Measurements from ENCODE around the gene DDX21.

The DDX21 gene

DNA sequence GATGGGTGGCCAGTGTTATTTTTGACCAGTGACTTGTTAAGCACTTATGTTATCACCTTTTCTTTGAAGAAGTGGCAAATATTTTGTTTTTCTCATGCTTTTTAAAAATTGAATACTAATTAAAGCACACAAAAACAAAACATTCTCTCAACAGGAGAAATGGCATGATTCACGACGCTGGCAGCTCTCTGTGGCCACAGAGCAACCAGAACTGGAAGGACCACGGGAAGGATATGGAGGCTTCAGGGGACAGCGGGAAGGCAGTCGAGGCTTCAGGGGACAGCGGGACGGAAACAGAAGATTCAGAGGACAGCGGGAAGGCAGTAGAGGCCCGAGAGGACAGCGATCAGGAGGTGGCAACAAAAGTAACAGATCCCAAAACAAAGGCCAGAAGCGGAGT lies 26.4 kb downstream of the DDX21 start:
- H3K36me3 ChIP-seq (ENCODE audit: control insufficient read depth, insufficient read depth, low read length): peaks cover 24% of the 10 kb centered on the region
- H3K4me3 ChIP-seq (ENCODE audit: insufficient read depth, low read depth, low read length): no peak overlapping the region

DNA sequence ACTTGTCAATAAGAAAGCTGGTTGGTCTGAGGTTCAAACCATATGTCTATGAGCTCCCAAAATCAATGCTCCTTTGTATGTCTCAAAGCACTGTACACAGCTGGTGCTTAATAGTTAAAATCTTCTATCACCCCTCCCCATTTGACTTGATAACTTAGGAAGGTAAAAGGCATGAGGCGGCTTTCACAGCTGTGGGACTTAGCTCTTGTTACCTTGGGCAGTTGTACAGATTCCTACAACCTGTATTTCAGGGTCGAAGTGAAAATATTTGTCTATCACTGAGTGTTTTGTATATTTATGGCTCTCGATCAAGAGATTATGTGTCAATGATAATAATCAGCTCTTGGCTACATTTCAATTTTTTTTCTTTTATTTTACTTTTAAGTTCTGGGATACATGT lies 31.6 kb downstream of the DDX21 start:
- no peak overlapping the region for H3K4me3 ChIP-seq (ENCODE audit: insufficient read depth, low read depth, low read length)
- no peaks in the 10 kb centered on the region for H3K27me3 ChIP-seq (ENCODE audit: control insufficient read depth, insufficient read depth, low read length, poor library complexity, severe bottlenecking)
- H3K9me3 ChIP-seq (ENCODE audit: control insufficient read depth, low read length): no peaks in the 10 kb centered on the region
- WGBS, 2 experiments: 94 to 96% methylated on average over 3 of the region's 3 CpGs
- peaks cover 9% of the 10 kb centered on the region for H3K36me3 ChIP-seq (ENCODE audit: control insufficient read depth, insufficient read depth, low read length)
- no peak overlapping the region for H3K27ac ChIP-seq (ENCODE audit: insufficient read depth, low read depth, low read length, poor library complexity, severe bottlenecking)
- peaks cover 4% of the 10 kb centered on the region for H3K4me1 ChIP-seq (ENCODE audit: control insufficient read depth, insufficient read depth, low read length)

More for the DNA sequence above, 26.4 kb downstream of the DDX21 start:
- WGBS, 2 experiments: 97% methylated on average over 11 of the region's 11 CpGs
- no peaks in the 10 kb centered on the region for H3K27me3 ChIP-seq (ENCODE audit: control insufficient read depth, insufficient read depth, low read length, poor library complexity, severe bottlenecking)
- no peaks in the 10 kb centered on the region for H3K9me3 ChIP-seq (ENCODE audit: control insufficient read depth, low read length)
- no peaks in the 10 kb centered on the region for H3K4me1 ChIP-seq (ENCODE audit: control insufficient read depth, insufficient read depth, low read length)
- no peak overlapping the region for H3K27ac ChIP-seq (ENCODE audit: insufficient read depth, low read depth, low read length, poor library complexity, severe bottlenecking)

DNA sequence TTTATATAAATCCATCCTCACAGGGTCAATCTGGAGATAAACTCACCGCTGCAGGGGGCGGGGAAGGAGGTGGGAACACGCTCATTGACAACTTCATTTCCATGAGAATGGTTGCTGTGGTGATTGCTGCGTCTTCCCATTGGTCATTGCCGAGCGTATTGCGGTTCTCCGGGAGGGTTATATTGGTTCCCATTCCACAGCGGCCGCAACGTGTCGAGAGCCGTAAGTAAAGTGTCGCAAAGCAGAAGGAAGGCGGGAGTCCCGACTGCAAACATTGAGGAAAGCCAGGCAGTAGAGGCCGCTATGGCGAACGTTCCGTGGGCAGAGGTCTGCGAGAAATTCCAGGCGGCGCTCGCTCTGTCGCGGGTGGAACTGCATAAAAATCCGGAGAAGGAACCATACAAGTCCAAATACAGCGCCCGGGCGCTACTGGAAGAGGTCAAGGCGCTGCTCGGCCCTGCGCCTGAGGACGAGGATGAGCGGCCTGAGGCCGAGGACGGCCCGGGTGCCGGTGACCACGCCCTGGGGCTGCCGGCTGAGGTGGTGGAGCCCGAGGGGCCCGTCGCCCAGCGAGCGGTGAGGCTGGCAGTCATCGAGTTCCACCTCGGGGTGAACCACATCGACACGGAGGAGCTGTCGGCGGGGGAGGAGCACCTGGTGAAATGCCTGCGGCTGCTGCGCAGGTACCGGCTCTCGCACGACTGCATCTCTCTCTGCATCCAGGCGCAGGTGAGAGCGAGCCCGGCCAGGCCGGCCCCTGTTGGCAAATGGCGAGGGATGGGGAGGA lies 32.8 kb downstream of the DDX21 start, which contains the start of gene KIFBP:
Gene KIFBP (plus strand): TSS at position 274 of the 787 bp plus-strand sequence. CDS start 30 bp downstream, at position 304.
- peak within 1 kb of the TSS; percentile 98 for H3K4me3 ChIP-seq (ENCODE audit: insufficient read depth, low read depth, low read length)
- H3K36me3 ChIP-seq (ENCODE audit: control insufficient read depth, insufficient read depth, low read length): peaks cover 8% of the 10 kb centered on the region
- no peaks in the 10 kb centered on the region for H3K27me3 ChIP-seq (ENCODE audit: control insufficient read depth, insufficient read depth, low read length, poor library complexity, severe bottlenecking)
- no peaks in the 10 kb centered on the region for H3K9me3 ChIP-seq (ENCODE audit: control insufficient read depth, low read length)
- H3K27ac ChIP-seq (ENCODE audit: insufficient read depth, low read depth, low read length, poor library complexity, severe bottlenecking): peak within 1 kb of the TSS; percentile 38
- 0% methylated on average over 62 of the region's 62 CpGs for WGBS, 2 experiments
- H3K4me1 ChIP-seq (ENCODE audit: control insufficient read depth, insufficient read depth, low read length): peaks cover 4% of the 10 kb centered on the region

DNA sequence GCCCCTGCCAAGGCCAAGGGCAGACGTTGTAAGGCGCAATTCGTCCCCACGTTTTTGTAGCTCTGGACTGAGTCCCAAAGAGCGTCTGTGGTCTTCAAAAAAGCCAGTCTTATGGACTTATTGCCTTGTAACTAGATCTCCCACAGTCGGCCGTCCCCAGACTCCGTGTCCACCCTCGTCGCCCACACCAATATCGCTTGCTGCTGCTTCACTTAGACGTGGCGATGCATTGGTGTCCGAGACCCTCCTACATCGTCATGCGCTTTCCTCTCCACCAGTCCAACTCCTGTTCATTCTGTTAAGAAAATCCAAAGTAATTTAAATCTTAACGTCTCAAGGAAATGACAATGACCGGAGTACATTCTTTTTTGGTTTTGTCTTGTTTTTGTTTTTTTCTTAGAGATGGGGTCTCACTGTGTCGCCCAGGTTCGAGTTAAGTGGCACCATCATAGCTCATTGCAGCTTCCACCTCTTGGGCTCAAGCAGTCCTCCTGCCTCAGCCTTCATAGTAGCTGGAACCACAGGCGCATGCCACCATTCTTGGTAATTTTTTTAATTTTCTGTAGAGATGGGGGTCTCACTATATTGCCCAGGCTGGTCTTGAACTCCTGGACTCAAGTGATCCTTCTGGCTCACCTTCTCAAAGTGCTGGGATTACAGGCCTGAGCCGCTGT lies 33.5 kb downstream of the DDX21 start:
- Histone ChIP-seq H3K27ac (ENCODE audit: insufficient read depth, low read depth, low read length, poor library complexity, severe bottlenecking) (no peak overlapping the region), H3K4me1 (ENCODE audit: control insufficient read depth, insufficient read depth, low read length) (peaks cover 4% of the 10 kb centered on the region), H3K27me3 (ENCODE audit: control insufficient read depth, insufficient read depth, low read length, poor library complexity, severe bottlenecking) (no peaks in the 10 kb centered on the region), H3K36me3 (ENCODE audit: control insufficient read depth, insufficient read depth, low read length) (peaks cover 8% of the 10 kb centered on the region), H3K4me3 (ENCODE audit: insufficient read depth, low read depth, low read length) (peak overlapping the region; percentile 98), H3K9me3 (ENCODE audit: control insufficient read depth, low read length) (no peaks in the 10 kb centered on the region)
- 28% methylated on average over 22 of the region's 22 CpGs for WGBS, 2 experiments

DNA sequence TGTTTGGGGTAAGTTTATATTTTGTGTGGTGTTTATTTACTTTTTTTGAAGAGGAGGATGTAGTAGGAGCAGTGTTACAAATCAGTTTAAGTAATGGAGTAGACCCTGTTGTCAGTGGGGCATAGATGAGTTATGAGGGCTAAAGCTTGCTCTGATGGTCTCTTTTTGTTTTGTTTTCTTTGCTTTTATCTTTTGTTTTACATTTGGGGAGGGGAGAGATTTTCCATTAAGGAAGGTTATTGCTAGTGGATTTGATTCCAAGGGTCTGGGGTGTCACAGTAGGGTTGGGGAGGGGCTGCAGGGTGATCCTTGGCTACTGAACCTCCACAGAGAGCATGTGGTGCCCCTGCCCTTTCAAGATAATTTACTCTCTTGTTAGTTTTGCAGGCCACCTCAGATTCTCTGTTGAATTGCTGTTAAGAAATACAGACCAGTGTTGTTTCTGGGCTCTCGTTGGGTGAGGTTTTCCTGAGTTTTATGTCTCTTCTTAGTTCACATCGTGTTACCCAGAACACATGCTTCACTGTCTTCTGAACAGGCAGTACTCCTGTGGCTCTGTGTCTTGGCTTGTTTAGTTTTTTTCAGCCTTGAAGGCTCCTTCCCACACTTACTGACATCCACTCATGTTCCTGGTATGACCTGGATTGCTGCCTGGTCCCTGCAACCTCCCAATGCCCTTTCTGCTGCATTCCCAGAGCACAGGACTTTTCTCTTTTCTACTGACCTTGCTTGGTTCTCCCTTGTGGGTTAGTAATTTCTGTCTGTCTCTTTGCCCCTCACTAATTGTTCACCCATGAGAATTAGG lies 36.9 kb downstream of the DDX21 start:
- Histone ChIP-seq H3K4me1 (ENCODE audit: control insufficient read depth, insufficient read depth, low read length) (peaks cover 4% of the 10 kb centered on the region), H3K36me3 (ENCODE audit: control insufficient read depth, insufficient read depth, low read length) (no peaks in the 10 kb centered on the region), H3K27me3 (ENCODE audit: control insufficient read depth, insufficient read depth, low read length, poor library complexity, severe bottlenecking) (no peaks in the 10 kb centered on the region), H3K4me3 (ENCODE audit: insufficient read depth, low read depth, low read length) (no peak overlapping the region), H3K9me3 (ENCODE audit: control insufficient read depth, low read length) (no peaks in the 10 kb centered on the region), H3K27ac (ENCODE audit: insufficient read depth, low read depth, low read length, poor library complexity, severe bottlenecking) (no peak overlapping the region)
- 89 to 90% methylated on average over 2 of the region's 2 CpGs for WGBS, 2 experiments

DNA sequence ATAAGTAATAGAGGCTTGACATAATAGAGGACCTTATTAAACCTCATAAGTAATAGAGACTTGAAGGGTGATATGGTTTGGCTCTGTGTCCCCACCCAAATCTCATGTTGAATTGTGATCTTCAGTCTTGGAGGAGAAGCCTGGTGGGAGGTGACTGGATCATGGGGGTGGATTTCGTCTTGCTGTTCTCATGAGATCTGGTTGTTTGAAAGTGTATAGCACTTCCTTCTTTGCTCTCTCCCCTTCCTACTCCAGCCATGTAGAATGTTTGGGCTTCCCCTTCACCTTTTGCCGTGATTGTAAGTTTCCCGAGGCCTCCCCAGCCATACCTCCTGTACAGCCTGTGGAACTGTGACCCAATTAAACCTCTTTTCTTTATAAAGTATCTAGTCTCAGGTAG lies 41.2 kb downstream of the DDX21 start:
- WGBS, 2 experiments: 90 to 100% methylated on average over 1 to 3 of the region's 3 CpGs

DNA sequence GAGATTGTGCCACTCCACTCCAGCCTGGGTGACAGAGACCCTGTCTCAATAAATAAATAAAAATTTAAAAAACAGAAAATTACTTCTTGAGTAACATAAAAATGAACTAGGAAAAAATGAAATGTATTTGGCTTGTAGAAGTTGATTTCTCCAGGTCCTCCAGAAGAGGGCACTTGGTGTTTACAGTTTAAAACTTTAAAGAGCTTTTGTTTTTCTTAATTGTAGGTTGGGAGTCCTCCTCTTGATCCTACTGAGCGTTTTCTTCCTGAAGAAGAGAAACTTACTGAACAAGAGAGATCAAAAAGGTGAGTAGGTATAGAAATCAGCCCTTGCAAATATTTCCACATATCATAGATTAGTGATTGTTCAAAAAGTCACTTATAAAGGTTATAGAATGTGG lies 48.9 kb downstream of the DDX21 start:
- Histone ChIP-seq H3K4me3 (ENCODE audit: insufficient read depth, low read depth, low read length) (no peak overlapping the region), H3K27me3 (ENCODE audit: control insufficient read depth, insufficient read depth, low read length, poor library complexity, severe bottlenecking) (no peaks in the 10 kb centered on the region), H3K4me1 (ENCODE audit: control insufficient read depth, insufficient read depth, low read length) (no peaks in the 10 kb centered on the region), H3K9me3 (ENCODE audit: control insufficient read depth, low read length) (no peaks in the 10 kb centered on the region), H3K27ac (ENCODE audit: insufficient read depth, low read depth, low read length, poor library complexity, severe bottlenecking) (no peak overlapping the region), H3K36me3 (ENCODE audit: control insufficient read depth, insufficient read depth, low read length) (peaks cover 3% of the 10 kb centered on the region)
- WGBS, 2 experiments: 92% methylated on average over 1 of the region's 1 CpG; no CpG with 5 or more reads in 1 of the 2 experiments

More for the DNA sequence above, 41.2 kb downstream of the DDX21 start:
- Histone ChIP-seq H3K9me3 (ENCODE audit: control insufficient read depth, low read length) (no peaks in the 10 kb centered on the region), H3K36me3 (ENCODE audit: control insufficient read depth, insufficient read depth, low read length) (no peaks in the 10 kb centered on the region), H3K4me3 (ENCODE audit: insufficient read depth, low read depth, low read length) (no peak overlapping the region), H3K27me3 (ENCODE audit: control insufficient read depth, insufficient read depth, low read length, poor library complexity, severe bottlenecking) (no peaks in the 10 kb centered on the region), H3K4me1 (ENCODE audit: control insufficient read depth, insufficient read depth, low read length) (no peaks in the 10 kb centered on the region), H3K27ac (ENCODE audit: insufficient read depth, low read depth, low read length, poor library complexity, severe bottlenecking) (no peak overlapping the region)

DNA sequence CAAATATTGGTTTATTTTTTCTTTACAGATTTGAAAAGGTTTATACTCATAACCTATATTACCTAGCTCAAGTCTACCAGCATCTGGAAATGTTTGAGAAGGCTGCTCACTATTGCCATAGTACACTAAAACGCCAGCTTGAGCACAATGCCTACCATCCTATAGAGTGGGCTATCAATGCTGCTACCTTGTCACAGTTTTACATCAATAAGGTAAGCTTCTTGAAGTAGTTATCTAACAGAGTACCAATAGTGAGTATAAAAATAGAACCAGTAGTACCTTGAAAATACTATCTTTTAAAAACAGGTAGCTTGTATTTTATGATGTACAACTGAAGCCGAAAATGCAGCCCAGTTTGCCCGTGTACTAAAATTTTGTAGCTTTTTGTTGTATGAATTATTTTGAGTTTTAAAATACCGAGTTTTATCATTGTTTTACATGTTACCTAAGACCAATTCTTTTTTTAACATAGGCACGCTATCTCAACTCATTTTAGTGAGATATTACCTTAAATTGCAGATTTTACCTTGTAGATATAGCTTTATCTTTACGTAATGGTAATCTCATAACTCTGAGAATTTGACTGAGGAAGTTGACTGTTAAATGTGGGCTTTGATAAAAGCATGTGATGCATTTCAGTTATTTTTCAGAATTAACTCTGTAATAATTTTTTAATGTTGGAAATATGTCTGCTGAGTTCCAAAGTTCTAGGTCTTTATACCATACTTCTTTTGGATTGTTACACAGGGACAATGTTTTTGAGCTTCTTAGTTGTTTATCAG lies 49.9 kb downstream of the DDX21 start:
- WGBS, 2 experiments: 95 to 97% methylated on average over 2 to 4 of the region's 6 CpGs
- Histone ChIP-seq H3K27me3 (ENCODE audit: control insufficient read depth, insufficient read depth, low read length, poor library complexity, severe bottlenecking) (no peaks in the 10 kb centered on the region), H3K4me1 (ENCODE audit: control insufficient read depth, insufficient read depth, low read length) (no peaks in the 10 kb centered on the region), H3K9me3 (ENCODE audit: control insufficient read depth, low read length) (no peaks in the 10 kb centered on the region), H3K4me3 (ENCODE audit: insufficient read depth, low read depth, low read length) (no peak overlapping the region), H3K36me3 (ENCODE audit: control insufficient read depth, insufficient read depth, low read length) (peaks cover 3% of the 10 kb centered on the region), H3K27ac (ENCODE audit: insufficient read depth, low read depth, low read length, poor library complexity, severe bottlenecking) (no peak overlapping the region)

DNA sequence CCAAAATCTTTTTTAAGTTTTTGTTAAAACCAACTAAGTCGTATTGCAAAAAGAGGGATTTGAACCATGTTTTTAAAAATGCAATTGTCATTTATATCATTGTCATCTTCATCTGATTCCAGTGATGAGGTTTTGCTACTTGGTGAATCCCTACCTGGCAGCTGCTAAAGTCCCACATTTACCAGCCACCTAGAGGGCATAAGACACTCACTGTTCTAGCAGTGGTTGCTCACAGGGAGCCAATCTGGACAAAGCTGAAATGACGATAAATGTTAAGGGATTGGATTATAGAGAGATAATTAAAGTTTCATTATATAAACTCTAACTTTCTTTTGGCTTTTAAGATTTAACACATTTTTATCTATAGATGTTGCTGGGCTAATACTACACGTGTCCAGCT lies 51.3 kb downstream of the DDX21 start:
- no peak overlapping the region for H3K4me3 ChIP-seq (ENCODE audit: insufficient read depth, low read depth, low read length)
- no peaks in the 10 kb centered on the region for H3K4me1 ChIP-seq (ENCODE audit: control insufficient read depth, insufficient read depth, low read length)
- no peak overlapping the region for H3K27ac ChIP-seq (ENCODE audit: insufficient read depth, low read depth, low read length, poor library complexity, severe bottlenecking)
- H3K27me3 ChIP-seq (ENCODE audit: control insufficient read depth, insufficient read depth, low read length, poor library complexity, severe bottlenecking): no peaks in the 10 kb centered on the region
- H3K36me3 ChIP-seq (ENCODE audit: control insufficient read depth, insufficient read depth, low read length): peaks cover 7% of the 10 kb centered on the region
- 100% methylated on average over 1 of the region's 3 CpGs; no CpG with 5 or more reads in 1 of the 2 experiments for WGBS, 2 experiments
- H3K9me3 ChIP-seq (ENCODE audit: control insufficient read depth, low read length): no peaks in the 10 kb centered on the region
